ENCODE measurements around the gene SHISA9.

- no peak for TF ChIP-seq CTCF (IDR thresholded peaks at IDR 0.05)
- no peak for TF ChIP-seq ZFX (IDR thresholded peaks at IDR 0.05; ENCODE audit: borderline replicate concordance)
Measured at GRCh38 chr16:13064821-13065220, 163.4 kb downstream of the SHISA9 start.

All from 22Rv1 (cell line).